HK-2 (cell line): ENCODE results near the gene BMP8A.
"Not testable (repeated sequence)": the region's sequence is repeated elsewhere in the genome, so short reads cannot be mapped to it uniquely, and the experiment has no call there.

Experiments used
- DNase-seq: peaks from one replicate; pipeline ENCODE4 v3.0.0-alpha.2; 2018; ENCODE audit not compliant: unreplicated experiment

The BMP8A gene

DNA sequence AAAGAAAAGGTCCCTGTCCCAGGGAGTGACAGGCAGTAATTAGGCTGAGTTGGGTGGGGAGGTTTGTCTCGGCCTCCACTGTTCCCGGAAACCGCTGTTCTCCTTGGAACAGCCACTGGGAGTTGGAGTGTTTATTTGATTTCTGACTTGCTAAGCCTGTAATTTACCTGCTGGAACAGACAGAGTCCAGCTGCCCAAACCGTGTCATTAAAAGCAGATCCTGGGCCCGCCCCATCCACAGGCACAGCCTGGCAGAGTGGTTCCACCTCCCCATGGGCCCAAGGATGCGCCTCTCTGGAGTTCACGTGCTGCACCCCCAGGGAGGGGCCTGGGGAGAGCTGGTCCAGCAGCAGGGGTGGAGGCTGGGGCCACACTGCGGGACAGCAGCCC, 35.7 kb downstream of the BMP8A start:
- DNase-seq = not testable (repeated sequence)

DNA sequence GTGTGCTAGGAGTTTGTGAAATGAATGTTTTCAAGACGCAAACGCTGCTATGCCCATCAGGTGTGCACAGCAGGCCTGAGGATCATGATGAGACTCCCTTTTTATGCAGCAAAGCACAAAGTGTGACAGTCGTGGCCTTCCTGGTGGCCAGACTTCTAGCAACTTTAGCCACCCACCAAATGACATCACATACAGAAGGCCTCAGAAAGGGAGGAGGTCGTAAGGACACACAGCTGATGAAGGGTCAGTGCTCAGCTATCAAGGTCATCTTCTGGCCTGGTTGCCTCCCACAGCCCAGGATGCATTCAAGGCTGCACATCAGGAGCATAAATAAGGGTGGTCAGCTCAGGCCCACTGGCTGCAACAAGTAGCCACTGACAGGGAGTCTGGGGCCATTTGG, 36.6 kb downstream of the BMP8A start:
- DNase-seq = no peak

DNA sequence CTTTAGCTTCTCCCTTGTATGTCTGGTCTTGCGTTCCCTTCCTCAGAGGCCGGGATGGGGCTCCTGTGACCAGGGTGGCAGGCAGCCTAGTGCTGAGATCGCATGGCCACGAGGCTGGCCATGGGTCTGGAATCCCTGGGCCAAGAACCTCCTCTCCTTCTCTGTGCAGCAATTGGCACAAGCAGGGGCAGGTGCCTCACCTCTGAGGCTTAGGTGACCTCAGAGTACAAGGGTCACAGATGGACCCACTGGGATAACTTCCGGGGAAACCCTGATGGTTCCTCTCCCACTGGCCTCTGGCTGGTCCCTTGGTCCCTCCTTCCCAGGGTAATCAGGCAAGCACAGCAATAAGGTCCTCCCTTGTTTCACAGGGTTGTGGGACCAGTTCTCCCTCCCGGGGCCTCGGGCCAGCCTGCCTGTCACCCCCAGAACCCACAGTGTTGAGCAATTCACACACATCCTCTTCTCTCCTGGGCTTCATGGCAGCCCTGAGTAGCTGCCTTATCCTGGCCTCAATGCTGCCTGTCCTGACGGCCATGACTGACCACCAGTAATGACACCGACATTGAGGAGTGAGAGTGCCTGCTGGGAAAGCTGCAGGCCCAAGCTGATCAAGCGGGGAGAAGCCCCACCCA, 38.6 kb downstream of the BMP8A start:
- no peak for DNase-seq

DNA sequence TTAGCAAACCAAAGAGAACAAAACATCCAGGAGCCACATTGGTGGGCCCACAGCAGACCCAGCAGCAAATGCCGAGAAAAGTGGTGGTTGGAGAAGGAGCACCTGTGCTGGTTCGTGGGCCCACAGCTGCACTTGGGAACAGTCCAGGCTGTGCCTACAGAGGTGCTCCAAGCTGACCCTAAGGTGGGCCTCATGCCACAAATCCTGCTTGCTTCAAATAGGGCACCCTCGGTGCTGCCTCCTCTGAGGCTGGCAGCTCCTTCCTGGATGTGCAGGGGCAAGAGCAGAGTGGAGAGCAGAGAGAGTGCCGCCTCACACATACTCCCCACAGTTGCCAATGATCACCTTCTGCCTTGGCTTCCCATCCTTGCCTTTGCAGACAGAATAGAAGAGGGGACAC, 40.1 kb downstream of the BMP8A start:
- no peak for DNase-seq

DNA sequence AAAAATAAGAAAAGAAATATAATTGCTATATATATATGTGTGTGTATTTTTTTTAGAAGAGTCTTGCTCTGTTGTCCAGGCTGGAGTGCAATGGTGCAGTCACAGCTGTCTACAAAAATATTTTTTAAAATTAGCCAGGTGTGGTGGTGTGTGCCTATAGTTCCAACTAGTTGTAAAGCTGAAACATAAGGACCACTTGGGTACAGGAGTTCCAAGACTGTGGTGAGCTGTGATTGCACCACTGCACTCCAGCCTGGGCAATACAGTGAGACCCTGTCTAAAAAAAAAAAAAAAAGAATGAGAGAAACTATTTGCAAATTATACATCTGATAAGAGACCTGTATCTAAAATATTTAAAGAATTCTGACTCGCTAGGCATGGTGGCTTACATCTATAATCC, 42.0 kb downstream of the BMP8A start:
- no peak for DNase-seq

DNA sequence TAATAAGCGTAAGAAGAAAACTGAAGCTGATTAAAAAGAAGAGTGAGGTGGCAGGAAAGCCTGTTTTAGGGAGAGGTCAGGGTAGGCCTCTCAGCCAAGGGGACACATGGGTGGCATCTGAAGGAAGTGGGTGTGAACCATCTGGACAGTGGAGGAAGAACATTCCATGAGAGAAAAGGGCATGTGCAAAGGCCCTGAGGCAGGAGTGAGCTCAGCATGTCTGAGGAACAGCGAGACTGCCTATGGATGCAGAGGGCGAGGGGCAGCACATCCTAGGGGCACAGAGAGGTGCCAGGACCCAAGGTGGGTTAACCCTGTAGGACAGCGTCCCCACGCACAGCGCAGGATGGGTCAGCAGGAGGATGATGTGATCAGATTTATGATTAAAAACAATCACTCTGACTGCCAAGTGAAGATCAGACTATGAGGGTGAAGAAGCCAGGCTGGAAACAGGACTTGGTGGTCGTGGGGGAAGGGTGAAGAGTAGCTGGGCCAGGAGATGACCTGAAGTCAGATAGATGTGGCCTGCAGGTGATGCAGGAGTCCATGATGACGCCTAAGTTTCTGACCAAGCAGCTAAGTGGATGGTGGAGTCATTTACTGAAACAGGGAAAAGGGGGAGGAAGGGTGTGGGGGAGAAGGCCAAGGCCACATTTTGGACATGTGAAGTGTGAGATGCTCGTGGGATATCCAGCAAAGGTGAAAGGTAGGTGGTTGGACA, 47.3 kb downstream of the BMP8A start:
- DNase-seq = no peak

DNA sequence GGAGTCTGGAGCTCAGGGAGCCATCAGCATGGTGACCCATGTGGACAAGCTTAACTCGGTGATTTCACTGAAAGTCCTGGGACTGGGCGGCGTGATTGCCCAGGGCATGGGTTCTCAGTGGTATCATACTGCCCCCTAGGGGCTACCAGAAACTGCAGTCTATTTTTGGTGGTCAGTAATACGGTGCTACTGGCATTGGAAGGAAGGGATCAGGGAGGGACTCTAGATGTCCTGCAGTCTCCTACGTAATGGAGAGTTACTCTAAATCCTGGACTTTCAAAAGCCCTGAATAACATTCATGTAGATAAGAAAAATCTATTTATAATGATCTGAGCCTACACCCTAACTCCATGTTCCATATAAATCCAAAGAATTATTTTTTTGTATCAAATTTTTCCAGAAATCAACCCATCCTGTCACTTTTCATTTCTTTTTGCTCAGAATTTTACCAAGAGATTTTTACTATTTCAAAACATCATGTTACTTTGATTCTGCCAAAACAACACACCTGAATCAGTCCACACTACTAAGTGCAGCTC, 47.9 kb downstream of the BMP8A start:
- DNase-seq = peak; percentile 64

DNA sequence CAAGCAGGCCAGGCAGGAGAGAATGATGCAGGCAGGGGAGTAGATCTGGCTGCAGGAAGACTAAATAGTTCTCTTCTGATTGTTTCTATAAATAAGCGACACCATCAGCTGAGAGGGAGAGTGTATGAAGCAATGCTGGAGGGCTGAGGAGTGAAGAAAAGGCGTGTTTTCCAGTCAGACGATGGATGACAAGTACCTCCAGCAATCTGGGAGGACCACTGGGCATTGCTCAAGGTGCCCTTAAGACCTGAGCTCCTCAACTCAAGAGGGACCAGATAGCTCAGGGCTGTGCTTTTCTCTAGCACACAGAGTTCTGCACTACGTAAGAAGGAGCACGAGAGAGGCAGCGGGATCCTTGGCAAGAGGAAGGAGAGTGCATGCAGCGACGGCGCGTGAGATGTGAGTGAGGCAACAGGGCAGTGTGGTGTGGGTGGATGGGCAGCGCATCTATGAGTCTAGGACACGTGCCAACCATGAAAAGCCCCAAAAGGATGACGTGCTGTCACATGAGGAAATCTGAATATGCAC, 49.1 kb downstream of the BMP8A start:
- no peak for DNase-seq

DNA sequence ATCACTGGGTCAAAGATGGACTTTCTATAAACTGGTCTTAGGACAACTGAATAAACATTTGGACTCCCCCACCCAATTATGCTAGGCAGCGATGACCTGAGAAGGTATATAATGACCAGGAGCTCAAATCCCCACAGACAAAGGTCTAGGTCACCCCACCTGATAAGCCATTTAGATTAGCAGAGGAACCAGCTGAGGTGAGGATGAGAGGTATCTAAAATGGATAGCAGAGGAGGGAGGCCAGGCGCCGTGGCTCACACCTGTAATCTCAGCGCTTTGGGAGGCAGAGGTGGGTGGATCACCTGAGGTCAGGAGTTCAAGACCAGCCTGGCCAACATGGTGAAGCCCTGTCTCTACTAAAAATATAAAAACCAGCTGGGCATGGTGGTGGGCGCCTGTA, 51.5 kb downstream of the BMP8A start:
- DNase-seq = no peak

DNA sequence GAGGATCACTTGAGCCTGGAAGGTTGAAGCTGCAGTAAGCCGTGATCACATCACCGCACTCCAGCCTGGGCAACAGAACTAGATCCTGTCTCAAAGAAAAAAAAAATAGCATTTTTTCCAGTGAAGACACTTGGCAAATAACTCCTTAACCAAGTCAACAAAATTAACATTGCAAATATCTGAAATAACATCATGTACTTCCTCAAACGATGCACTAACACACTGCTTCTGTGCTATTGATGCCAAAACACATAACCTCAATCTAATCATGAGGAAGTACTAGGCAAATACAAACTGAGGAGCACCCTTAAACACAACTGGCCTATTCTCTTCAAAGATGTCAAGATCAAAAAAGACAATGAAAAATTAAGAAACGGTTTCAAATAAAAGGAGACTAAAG, 52.9 kb downstream of the BMP8A start:
- DNase-seq = no peak

DNA sequence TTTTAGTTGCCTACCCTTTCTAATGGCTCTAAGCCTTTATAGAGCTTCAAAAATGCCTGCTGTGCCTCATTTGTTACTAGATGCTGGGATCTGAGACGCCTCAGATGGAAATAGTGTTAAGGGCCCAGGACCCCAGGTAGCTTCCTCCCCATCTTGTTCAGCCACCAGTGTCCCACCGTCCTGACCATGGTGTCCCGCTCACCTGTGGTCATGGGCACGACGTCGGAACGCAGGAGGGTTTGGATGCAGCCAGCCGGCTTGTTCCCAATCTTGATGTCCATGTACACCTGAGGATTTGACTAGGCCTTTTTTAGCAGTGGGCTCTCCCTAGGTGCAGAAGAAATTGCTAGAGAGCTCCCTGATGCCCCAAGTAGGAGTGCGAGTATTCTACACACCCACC, 54.1 kb downstream of the BMP8A start:
- no peak for DNase-seq

DNA sequence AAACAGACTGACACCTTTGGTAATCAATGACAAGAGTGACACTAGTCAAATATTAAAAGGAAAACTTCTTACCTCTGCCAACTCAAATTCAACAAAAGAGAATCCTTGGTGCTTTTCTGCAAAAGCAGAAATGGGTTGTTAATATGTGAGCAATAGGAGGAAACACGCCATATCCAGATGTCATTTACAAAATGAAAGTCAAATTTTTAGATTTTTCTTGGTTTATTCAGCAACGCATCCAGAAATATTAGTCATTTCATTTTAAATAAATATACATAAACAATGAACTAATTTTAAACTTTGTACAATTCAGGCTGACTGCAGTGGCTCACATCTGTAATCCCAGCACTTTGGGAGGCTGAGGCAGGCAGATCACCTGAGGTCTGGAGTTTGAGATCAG, 62.8 kb downstream of the BMP8A start:
- DNase-seq = no peak

DNA sequence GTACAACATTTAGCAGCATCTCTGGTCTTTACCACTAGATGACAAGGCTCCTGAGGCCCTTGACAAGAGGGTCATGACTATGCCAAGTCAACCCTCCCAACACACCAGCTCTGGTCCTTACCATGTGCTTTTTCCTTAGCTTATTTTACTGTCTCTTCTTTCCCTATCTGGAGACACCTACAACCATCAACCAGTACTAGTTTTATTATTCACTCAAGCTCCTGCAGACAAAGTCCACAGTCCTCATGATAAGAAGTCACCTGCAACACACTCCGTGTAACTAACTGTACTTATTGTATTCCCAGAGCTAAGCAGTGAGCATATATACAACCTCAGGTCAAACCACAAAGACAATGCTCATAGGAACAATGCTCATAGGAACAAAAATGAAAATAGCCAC, 69.8 kb downstream of the BMP8A start:
- no peak for DNase-seq

DNA sequence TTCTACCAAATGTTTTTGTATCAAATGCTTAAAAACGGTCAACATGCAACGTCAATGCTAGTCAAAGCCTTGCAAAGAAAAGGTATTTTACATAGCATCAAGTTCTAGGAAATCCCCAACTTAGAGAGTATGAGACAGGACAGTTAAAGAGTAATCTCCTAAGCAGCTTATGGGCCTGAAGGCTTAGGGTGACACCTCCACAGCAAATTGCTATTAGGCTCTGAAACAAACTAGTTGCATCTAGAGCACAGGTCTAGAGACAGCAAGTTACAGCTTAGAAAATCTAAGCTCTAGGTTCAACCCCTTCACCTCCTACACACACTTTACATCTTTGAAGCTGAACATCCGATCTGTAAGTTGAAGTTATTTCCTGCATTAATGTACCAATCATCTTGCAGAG, 71.5 kb downstream of the BMP8A start:
- DNase-seq = no peak

DNA sequence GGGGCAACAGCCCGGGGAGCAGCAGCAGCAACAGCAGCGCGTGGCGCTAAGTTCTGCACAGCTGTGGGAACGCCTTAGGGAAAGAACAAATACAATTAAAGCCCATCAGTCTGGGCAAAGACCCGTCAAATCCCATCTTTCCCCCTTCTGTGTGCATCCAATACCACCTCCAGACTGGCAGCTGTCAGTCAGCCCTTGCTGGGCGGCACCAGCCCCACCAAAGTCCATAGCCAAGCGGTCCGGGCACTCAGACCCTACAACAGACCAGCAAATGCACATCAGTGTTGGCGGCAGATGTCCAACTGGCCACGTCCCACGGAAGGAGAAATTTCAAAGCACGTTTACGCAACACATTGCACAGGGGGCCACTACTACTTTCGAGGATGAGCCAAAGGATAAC, 72.2 kb downstream of the BMP8A start:
- DNase-seq = no peak

DNA sequence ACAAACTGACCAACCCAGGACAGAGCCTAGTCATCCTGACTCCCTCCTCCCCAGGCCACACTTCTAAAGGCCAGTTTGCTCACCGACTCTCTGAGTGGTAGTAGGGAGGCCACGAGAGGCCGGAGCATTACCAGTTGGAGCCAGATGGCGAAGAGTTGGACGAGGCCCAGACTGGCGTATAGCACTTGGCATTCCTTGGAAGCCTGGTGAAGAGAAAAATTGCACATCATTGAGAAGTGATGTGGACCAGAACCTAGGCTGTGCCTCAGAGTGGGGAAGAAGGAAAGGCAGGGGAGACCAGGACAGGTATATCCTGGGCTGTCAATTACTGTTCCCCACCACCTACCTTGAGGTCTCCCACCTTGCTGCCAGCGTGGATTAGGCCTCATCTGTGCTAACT, 72.9 kb downstream of the BMP8A start:
- no peak for DNase-seq

DNA sequence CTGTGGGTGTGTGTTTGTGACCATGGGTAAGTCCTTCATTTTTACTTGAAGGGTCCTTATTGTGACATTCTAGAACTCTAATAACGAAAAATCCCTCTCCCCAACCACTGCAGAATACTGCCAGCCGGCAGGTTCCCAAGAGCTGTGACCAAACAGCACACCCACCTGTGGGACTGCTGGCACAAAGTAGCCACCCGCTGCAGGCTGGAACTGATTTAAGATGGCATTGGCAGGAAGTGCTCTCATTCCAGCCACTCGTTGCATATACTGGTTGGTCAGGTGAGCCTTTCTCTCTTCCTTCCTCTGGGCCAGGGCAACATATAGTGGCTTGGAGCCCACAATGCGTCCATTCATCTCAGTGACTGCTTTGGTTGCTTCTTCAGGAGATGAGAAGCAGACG, 73.5 kb downstream of the BMP8A start:
- no peak for DNase-seq

DNA sequence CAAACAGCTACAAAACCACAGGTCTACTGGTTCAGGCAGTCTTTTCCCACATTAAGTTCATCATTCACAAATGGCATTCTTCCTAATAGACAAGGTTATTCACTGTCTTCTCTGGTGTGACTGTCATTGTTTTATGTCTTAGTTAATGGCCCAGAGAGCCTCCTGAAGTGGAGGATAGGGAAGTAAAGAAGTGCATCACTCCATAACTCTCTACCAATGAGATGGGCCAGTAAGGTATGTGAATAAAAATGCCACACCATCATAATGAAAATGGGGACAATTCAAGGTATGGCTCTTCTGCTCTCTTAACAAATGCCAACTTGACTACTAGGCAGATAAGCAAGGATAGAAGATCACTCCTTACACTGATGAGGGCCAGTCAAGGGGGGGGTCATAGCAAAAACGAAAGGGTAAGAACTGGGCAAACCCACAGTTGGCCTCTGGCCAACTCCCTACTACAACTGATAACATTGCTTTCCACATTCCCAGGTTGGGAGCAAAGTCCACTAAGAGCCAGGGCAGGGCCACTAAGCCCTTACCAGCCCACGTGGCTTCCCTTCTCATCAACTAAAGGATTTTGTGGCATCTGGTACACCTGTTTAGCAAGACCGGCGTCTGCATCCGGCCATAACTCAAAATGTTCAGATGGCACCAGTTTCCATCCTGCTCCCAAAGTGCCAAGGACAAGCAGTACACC, 75.2 kb downstream of the BMP8A start:
- DNase-seq = no peak

DNA sequence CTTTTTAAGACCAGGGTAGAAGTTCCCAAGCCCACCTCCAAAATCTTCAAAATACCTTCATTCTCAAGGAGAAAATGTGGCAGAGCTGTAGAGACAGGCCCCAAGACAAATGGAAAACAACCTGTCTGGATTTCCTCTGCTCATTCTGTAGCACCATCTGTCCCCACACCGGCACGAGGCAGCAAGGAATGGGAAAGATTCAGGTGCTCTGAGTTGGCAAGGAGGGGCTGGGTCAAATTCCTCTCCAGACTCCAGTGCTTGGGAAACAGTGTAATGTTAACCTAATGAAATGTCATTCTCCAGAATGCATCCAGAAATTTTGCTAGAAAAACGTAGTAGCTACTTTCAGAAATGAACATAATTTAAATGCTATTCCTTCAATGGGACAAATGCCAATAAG, 75.9 kb downstream of the BMP8A start:
- DNase-seq = no peak

DNA sequence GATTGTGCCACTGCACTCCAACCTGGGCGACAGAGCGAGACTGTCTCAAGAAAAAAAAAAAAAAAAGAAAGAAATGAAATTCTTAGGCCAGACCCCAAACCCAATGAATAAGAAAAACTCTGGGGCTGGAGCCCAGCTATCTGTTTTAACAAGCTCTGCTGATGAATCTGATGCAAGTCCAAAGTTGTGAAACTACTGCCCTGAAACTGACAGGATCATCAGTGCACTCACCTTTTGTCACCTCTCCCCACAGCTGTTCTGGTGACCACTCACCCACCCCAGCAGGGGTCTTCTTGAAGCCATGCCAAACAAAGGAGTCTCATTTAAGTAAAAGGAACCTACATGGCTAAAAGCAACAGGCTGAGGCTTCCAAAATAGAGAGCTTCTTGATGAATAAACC, 76.8 kb downstream of the BMP8A start:
- DNase-seq = no peak

DNA sequence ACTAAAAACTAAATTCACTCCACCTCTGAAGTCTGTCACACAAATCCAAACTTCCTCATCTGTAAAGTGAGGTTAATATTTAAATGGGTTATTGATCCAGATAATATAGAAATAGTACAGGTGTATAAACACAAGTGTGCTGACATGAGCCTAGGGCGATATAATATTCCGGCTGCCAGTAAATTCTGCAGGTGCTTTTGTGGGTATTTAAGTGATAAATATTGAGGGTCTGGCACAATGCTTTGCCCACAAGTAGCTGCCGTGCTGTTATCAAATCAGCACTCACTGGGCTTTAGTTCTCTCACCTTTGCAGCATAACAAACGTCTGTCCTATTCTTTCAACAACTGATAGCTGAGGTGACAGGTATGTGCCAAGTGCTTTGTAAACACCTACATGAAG, 77.6 kb downstream of the BMP8A start:
- DNase-seq = no peak

DNA sequence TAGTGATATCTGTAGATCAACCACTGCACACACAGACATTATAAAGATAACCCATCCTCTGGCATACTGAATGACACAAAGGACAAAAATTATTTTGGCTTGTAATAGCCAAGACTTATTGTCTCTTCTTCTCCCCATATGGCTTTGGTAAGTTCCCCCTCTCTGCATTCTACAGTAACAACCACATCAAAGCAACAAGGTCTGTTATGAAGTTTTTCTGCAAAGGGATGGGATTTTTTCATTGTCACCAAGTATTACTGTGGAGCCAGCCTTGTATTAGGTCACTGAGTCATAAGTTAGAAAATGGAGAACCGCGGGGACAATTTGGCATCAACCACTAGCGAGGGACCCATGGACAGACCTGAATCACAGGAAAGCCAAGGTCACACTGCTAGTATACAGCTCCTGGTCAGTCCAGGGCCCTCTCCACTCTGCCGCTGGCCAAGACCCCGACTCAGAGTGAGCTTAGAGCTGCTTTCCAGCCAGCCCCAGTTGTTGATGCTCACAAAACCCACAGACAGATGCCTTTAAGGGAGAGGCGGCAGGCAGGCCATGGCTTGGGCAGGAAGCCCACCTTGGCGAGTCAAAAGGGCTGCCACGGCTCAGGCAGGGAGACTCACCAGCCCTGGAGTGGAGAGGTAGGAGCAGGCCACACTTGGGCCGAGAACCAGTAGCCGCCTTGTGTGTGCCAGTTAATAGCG, 79.2 kb downstream of the BMP8A start:
- no peak for DNase-seq
